ENCODE measurements around the gene FIGLA.

DNA sequence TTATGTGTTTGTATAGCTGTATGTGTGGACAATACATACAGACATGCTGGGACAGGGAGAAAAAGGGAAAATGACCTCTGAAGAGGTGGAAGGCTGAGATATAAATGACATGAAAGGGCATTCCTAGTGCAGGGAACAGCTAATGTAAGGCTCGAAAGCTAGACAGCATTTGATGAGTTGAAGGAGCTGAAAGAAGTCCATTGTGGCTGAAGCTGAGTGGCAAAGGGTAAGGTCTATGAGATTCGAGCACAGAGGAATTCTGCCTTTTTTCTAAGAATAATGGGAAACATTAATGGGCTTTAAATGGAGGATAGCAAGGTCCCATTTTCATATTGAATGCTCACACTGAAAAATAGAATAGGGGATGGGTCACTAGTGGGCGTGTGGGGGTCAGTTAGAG lies 46.0 kb downstream of the FIGLA start:
- TF ChIP-seq, protein P1, sequence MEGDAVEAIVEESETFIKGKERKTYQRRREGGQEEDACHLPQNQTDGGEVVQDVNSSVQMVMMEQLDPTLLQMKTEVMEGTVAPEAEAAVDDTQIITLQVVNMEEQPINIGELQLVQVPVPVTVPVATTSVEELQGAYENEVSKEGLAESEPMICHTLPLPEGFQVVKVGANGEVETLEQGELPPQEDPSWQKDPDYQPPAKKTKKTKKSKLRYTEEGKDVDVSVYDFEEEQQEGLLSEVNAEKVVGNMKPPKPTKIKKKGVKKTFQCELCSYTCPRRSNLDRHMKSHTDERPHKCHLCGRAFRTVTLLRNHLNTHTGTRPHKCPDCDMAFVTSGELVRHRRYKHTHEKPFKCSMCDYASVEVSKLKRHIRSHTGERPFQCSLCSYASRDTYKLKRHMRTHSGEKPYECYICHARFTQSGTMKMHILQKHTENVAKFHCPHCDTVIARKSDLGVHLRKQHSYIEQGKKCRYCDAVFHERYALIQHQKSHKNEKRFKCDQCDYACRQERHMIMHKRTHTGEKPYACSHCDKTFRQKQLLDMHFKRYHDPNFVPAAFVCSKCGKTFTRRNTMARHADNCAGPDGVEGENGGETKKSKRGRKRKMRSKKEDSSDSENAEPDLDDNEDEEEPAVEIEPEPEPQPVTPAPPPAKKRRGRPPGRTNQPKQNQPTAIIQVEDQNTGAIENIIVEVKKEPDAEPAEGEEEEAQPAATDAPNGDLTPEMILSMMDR (conservative IDR thresholded peaks at IDR 0.05 in 1 of 2, IDR thresholded peaks at IDR 0.05 in 1 of 2; ENCODE audit: extremely low read depth in 1 of 2, insufficient read depth in 1 of 2, low read depth in 1 of 2, low read length in 2 of 2) = no peak
- TF ChIP-seq EZH2 (IDR thresholded peaks at IDR 0.05; ENCODE audit: borderline replicate concordance, low read length) = no peak

All from mammary epithelial cell (primary cell).